HEK293 (cell line): ENCODE data around the gene RCAN2.

Source experiments
- CTCF ChIA-PET: fragments of 350-600 bp; formaldehyde crosslinking; extraction: SDS; loops from one replicate; lab custom pipeline; 2021; ENCODE audit warnings: antibody characterized with exemption; lab: Yijun Ruan, JAX
- POLR2A ChIA-PET: fragments of 300-600 bp; formaldehyde crosslinking; extraction: SDS; loops from one replicate; lab custom pipeline; 2020; ENCODE audit warnings: antibody characterized with exemption, inconsistent platforms; lab: Yijun Ruan, JAX
- H3K27ac ChIP-seq: fragments of 200-500 bp; sonication (Bioruptor generic); 2 replicates; pipeline ENCODE4 v1.5.1; 2014; ENCODE audit warnings: low read depth, low read length, control low read depth, inconsistent platforms; ENCODE audit errors: extremely low read depth
- H3K36me3 ChIP-seq, 2 experiments: fragments of 200-500 bp in 1 of 2; sonication (Bioruptor generic) in 1 of 2; 1 replicate in 1 of 2; 2 replicates in 1 of 2; pipeline ENCODE4 v1.5.1; 2014 to 2017; ENCODE audit warnings: inconsistent platforms in 2 of 2, low read length in 2 of 2; ENCODE audit not compliant: control insufficient read depth in 2 of 2, insufficient read depth in 1 of 2
- H3K4me1 ChIP-seq: fragments of 200-500 bp; sonication (Bioruptor generic); 2 replicates; pipeline ENCODE4 v1.5.1; 2014; ENCODE audit warnings: mild to moderate bottlenecking, low read length, inconsistent platforms; ENCODE audit not compliant: control insufficient read depth, insufficient read depth
- H3K4me3 ChIP-seq: 2 replicates; pipeline ENCODE4 v1.5.1; 2011; ENCODE audit warnings: low read depth, mild to moderate bottlenecking, control low read depth, low read length, moderate library complexity
- H3K9me3 ChIP-seq: fragments of 200-500 bp; sonication (Bioruptor generic); 2 replicates; pipeline ENCODE4 v1.5.1; 2014; ENCODE audit warnings: low read depth, low read length, inconsistent platforms; ENCODE audit not compliant: control insufficient read depth, insufficient read depth
- FEZF1 ChIP-seq: fragments of 450-650 bp; formaldehyde crosslinking; IDR thresholded peaks from 2 replicates; pipeline ENCODE4 v1.5.1; 2016; ENCODE audit warnings: missing biosample characterization, missing genetic modification characterization
- GFI1B ChIP-seq: fragments of 450-650 bp; formaldehyde crosslinking; IDR thresholded peaks from 2 replicates; pipeline ENCODE4 v1.5.1; 2016; ENCODE audit warnings: missing biosample characterization, missing genetic modification characterization
- HOXC10 ChIP-seq: sonication (generic); formaldehyde crosslinking; IDR thresholded peaks from 2 replicates; pipeline ENCODE4 v1.8.1; 2023; ENCODE audit warnings: mild to moderate bottlenecking, missing genetic modification reagents
- MZF1 ChIP-seq: fragments of 450-650 bp; formaldehyde crosslinking; IDR thresholded peaks from 2 replicates; pipeline ENCODE4 v1.5.1; 2017; ENCODE audit warnings: missing biosample characterization, missing genetic modification characterization, borderline replicate concordance
- OSR2 ChIP-seq: fragments of 450-650 bp; formaldehyde crosslinking; IDR thresholded peaks from 2 replicates; pipeline ENCODE4 v1.5.1; 2016; ENCODE audit warnings: missing biosample characterization, missing genetic modification characterization
- PRDM1 ChIP-seq: fragments of 450-650 bp; formaldehyde crosslinking; IDR thresholded peaks from 2 replicates; pipeline ENCODE4; 2016; ENCODE audit warnings: missing biosample characterization, missing genetic modification characterization
- REPIN1 ChIP-seq: fragments of 450-650 bp; formaldehyde crosslinking; IDR thresholded peaks from 2 replicates; pipeline ENCODE4 v1.5.1; 2017; ENCODE audit warnings: missing biosample characterization, missing genetic modification characterization, low read depth
- SP7 ChIP-seq: fragments of 450-650 bp; formaldehyde crosslinking; IDR thresholded peaks from 2 replicates; pipeline ENCODE4 v1.5.1; 2016; ENCODE audit warnings: missing biosample characterization, missing genetic modification characterization
- ZBTB7A ChIP-seq: fragments of 450-650 bp; formaldehyde crosslinking; IDR thresholded peaks from 2 replicates; pipeline ENCODE4 v1.5.1; 2016; ENCODE audit warnings: low read depth, missing biosample characterization, missing genetic modification characterization
- ZFP37 ChIP-seq: fragments of 450-650 bp; formaldehyde crosslinking; IDR thresholded peaks from 2 replicates; pipeline ENCODE4 v1.5.1; 2016; ENCODE audit warnings: missing biosample characterization, missing genetic modification characterization
- ZNF211 ChIP-seq: fragments of 450-650 bp; formaldehyde crosslinking; IDR thresholded peaks from 2 replicates; pipeline ENCODE4 v1.5.1; 2016; ENCODE audit warnings: low read depth, missing biosample characterization, missing genetic modification characterization
- ZNF248 ChIP-seq: fragments of 450-650 bp; formaldehyde crosslinking; IDR thresholded peaks from 2 replicates; pipeline ENCODE4 v1.5.1; 2017; ENCODE audit warnings: missing biosample characterization, missing genetic modification characterization
- ZNF302 ChIP-seq: fragments of 450-650 bp; formaldehyde crosslinking; IDR thresholded peaks from 2 replicates; pipeline ENCODE4 v1.5.1; 2016; ENCODE audit warnings: missing biosample characterization, missing genetic modification characterization, low read depth
- ZNF394 ChIP-seq: fragments of 450-650 bp; formaldehyde crosslinking; IDR thresholded peaks from 2 replicates; pipeline ENCODE4 v1.5.1; 2016; ENCODE audit warnings: missing biosample characterization, missing genetic modification characterization, mild to moderate bottlenecking, moderate library complexity, borderline replicate concordance
- ZNF416 ChIP-seq: fragments of 450-650 bp; formaldehyde crosslinking; IDR thresholded peaks from 2 replicates; pipeline ENCODE4 v1.5.1; 2016; ENCODE audit warnings: missing biosample characterization, missing genetic modification characterization
- ZNF48 ChIP-seq: fragments of 450-650 bp; formaldehyde crosslinking; IDR thresholded peaks from 2 replicates; pipeline ENCODE4 v1.5.1; 2016; ENCODE audit warnings: missing biosample characterization, missing genetic modification characterization
- ZNF624 ChIP-seq: fragments of 450-650 bp; formaldehyde crosslinking; IDR thresholded peaks from 2 replicates; pipeline ENCODE4 v1.5.1; 2017; ENCODE audit warnings: missing biosample characterization, missing genetic modification characterization
- ZNF777 ChIP-seq: fragments of 450-650 bp; formaldehyde crosslinking; IDR thresholded peaks from 2 replicates; pipeline ENCODE4 v1.5.1; 2017; ENCODE audit warnings: missing biosample characterization, missing genetic modification characterization, borderline replicate concordance
- TF ChIP-seq, protein P1 (sequence below): fragments of 450-650 bp; formaldehyde crosslinking; IDR thresholded peaks from 2 replicates; pipeline ENCODE4 v1.5.1; 2016; ENCODE audit warnings: missing biosample characterization, missing genetic modification characterization
- TF ChIP-seq, protein P2 (sequence below): fragments of 450-650 bp; formaldehyde crosslinking; IDR thresholded peaks from 2 replicates; pipeline ENCODE4 v1.5.1; 2016; ENCODE audit warnings: missing biosample characterization, missing genetic modification characterization
- TF ChIP-seq, protein P3 (sequence below): fragments of 450-650 bp; formaldehyde crosslinking; optimal IDR thresholded peaks from 2 replicates; pipeline ENCODE3; 2016; ENCODE audit warnings: missing biosample characterization, mild to moderate bottlenecking, missing genetic modification characterization
- TF ChIP-seq, protein P4 (sequence below): fragments of 450-650 bp; formaldehyde crosslinking; IDR thresholded peaks from 2 replicates; pipeline ENCODE4 v1.5.1; 2017; ENCODE audit warnings: missing biosample characterization, missing genetic modification characterization
- TF ChIP-seq, protein P5 (sequence below): fragments of 450-650 bp; formaldehyde crosslinking; IDR thresholded peaks from 2 replicates; pipeline ENCODE4 v1.5.0; 2017; ENCODE audit warnings: missing biosample characterization, missing genetic modification characterization, borderline replicate concordance

Gene RCAN2

DNA sequence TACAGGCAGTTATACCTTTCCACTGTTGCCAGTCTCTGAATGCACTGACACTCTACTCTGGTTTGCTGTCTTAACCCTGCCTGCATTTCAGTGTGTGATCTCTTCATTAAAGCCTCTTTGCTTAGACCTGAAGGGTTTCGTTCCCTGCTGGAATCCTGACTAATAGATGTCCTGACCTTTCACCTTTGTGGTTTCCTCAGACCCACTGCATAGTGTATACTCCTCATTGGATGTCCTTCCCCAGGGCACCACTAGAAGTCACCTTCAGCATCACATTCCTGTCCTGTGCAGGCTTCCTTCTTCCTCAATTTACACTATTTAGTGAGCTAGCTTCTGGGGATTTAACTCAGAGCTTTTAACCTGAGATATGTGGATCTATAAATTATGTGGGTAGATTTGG, 120.6 kb downstream of the RCAN2 start (continued):
- TF ChIP-seq ZFP37 (no peak), ZNF416 (tag by site-specific recombination) (no peak), ZBTB7A (tag by site-specific recombination) (no peak)

DNA sequence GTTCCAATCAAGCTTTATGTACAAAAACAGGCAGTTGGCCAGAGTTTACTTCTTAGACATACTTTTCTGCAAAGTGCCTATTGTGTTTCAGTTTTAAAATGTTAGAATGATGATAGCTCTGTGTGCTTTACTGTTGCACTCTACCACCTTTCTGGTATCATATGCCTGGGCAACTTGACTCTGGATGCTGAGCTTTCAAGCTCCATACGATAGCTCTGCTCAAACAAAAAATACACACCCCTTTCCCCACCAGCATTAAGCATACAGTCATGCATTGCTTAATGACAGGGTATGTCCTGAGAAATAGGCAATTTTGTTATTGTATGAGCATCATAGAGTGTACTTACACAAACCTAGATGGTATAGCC, 123.1 kb downstream of the RCAN2 start:
- Histone ChIP-seq H3K4me3 (no peak overlapping the region), H3K9me3 (no peaks in the 10 kb centered on the region), H3K27ac (no peak overlapping the region), H3K4me1 (no peaks in the 10 kb centered on the region), H3K36me3 (no peaks in the 10 kb centered on the region)
- ChIA-PET POLR2A (interaction anchor here (0.8 kb wide), 1 partner anchor 13 kb away, joined by 3 read pairs; no protein-coding TSS in a partner anchor), CTCF (interaction anchor here (1.2 kb wide), 1 partner anchor 10 kb away, joined by 6 read pairs; no protein-coding TSS in a partner anchor)
- TF ChIP-seq HOXC10 (CRISPR knock-in tag) (no peak), ZNF777 (tag by site-specific recombination) (no peak), ZNF48 (tag by site-specific recombination) (no peak), PRDM1 (tag by site-specific recombination) (no peak), OSR2 (tag by site-specific recombination) (no peak), MZF1 (tag by site-specific recombination) (no peak), ZNF211 (tag by site-specific recombination) (no peak), ZNF248 (tag by site-specific recombination) (no peak), FEZF1 (tag by site-specific recombination) (no peak)
- TF ChIP-seq, protein P1, sequence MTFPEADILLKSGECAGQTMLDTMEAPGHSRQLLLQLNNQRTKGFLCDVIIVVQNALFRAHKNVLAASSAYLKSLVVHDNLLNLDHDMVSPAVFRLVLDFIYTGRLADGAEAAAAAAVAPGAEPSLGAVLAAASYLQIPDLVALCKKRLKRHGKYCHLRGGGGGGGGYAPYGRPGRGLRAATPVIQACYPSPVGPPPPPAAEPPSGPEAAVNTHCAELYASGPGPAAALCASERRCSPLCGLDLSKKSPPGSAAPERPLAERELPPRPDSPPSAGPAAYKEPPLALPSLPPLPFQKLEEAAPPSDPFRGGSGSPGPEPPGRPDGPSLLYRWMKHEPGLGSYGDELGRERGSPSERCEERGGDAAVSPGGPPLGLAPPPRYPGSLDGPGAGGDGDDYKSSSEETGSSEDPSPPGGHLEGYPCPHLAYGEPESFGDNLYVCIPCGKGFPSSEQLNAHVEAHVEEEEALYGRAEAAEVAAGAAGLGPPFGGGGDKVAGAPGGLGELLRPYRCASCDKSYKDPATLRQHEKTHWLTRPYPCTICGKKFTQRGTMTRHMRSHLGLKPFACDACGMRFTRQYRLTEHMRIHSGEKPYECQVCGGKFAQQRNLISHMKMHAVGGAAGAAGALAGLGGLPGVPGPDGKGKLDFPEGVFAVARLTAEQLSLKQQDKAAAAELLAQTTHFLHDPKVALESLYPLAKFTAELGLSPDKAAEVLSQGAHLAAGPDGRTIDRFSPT (tag by site-specific recombination), result no peak
- TF ChIP-seq, protein P2, sequence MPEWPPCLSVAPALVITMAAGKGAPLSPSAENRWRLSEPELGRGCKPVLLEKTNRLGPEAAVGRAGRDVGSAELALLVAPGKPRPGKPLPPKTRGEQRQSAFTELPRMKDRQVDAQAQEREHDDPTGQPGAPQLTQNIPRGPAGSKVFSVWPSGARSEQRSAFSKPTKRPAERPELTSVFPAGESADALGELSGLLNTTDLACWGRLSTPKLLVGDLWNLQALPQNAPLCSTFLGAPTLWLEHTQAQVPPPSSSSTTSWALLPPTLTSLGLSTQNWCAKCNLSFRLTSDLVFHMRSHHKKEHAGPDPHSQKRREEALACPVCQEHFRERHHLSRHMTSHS (tag by site-specific recombination), result no peak
- TF ChIP-seq, protein P3, sequence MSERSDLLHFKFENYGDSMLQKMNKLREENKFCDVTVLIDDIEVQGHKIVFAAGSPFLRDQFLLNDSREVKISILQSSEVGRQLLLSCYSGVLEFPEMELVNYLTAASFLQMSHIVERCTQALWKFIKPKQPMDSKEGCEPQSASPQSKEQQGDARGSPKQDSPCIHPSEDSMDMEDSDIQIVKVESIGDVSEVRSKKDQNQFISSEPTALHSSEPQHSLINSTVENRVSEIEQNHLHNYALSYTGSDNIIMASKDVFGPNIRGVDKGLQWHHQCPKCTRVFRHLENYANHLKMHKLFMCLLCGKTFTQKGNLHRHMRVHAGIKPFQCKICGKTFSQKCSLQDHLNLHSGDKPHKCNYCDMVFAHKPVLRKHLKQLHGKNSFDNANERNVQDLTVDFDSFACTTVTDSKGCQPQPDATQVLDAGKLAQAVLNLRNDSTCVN, result no peak

DNA sequence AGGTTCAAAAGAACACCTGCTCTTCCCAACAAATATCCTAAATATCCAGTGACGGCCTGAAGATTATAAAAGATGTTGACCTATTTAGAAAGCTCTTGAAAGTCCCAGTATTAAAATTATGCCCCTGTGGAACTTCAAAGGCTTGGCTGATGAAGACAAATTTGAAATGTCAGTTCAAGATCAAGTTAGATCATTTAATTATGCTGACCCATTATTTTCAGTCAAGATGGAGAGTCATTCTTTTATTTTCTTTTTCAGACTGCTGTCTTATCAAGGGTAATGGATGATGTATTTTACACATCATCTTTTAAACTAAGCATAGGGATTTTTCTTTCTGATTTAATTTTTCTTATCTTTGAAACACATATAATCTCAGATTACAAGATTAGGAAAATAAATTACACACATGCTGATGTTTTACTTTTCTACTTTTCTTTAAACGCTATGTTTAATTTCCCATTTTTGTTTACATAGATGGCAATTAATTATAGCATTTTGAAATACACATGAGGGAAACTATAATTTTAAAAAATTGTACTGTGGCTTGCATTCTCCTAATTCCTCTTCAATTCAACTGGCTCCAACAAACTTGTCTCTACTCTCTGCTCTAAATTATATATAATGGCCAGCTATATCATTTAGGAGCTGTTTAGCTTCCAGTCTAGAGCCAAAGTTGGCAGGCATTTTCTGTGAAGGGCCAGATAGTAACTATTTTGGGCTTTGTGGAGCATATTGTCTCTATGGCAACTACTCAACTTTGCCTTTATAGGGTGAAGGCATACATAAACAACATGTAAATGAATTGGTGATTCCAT, 123.7 kb downstream of the RCAN2 start:
- Histone ChIP-seq H3K27ac (no peak overlapping the region), H3K4me3 (no peak overlapping the region), H3K4me1 (no peaks in the 10 kb centered on the region), H3K36me3 (no peaks in the 10 kb centered on the region), H3K9me3 (no peaks in the 10 kb centered on the region)
- CTCF ChIA-PET, result no interaction called here
- POLR2A ChIA-PET, result interaction anchor here (0.6 kb wide), 1 partner anchor 432 kb away, joined by 6 read pairs; no protein-coding TSS in a partner anchor
- TF ChIP-seq ZNF624 (no peak), REPIN1 (tag by site-specific recombination) (no peak), GFI1B (tag by site-specific recombination) (no peak), ZNF394 (no peak), SP7 (peak; percentile 58), ZNF302 (tag by site-specific recombination) (no peak)
- TF ChIP-seq, protein P4, sequence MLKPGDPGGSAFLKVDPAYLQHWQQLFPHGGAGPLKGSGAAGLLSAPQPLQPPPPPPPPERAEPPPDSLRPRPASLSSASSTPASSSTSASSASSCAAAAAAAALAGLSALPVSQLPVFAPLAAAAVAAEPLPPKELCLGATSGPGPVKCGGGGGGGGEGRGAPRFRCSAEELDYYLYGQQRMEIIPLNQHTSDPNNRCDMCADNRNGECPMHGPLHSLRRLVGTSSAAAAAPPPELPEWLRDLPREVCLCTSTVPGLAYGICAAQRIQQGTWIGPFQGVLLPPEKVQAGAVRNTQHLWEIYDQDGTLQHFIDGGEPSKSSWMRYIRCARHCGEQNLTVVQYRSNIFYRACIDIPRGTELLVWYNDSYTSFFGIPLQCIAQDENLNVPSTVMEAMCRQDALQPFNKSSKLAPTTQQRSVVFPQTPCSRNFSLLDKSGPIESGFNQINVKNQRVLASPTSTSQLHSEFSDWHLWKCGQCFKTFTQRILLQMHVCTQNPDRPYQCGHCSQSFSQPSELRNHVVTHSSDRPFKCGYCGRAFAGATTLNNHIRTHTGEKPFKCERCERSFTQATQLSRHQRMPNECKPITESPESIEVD (tag by site-specific recombination), result peak; percentile 21; the same call in 1 of the 2 replicates
- TF ChIP-seq, protein P5, sequence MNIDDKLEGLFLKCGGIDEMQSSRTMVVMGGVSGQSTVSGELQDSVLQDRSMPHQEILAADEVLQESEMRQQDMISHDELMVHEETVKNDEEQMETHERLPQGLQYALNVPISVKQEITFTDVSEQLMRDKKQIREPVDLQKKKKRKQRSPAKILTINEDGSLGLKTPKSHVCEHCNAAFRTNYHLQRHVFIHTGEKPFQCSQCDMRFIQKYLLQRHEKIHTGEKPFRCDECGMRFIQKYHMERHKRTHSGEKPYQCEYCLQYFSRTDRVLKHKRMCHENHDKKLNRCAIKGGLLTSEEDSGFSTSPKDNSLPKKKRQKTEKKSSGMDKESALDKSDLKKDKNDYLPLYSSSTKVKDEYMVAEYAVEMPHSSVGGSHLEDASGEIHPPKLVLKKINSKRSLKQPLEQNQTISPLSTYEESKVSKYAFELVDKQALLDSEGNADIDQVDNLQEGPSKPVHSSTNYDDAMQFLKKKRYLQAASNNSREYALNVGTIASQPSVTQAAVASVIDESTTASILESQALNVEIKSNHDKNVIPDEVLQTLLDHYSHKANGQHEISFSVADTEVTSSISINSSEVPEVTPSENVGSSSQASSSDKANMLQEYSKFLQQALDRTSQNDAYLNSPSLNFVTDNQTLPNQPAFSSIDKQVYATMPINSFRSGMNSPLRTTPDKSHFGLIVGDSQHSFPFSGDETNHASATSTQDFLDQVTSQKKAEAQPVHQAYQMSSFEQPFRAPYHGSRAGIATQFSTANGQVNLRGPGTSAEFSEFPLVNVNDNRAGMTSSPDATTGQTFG (tag by site-specific recombination), result no peak
